HepG2 (cell line): ENCODE measurements around the gene THADA.

Experiments
- CREB1 ChIP-seq, 2 experiments: fragments of 450-650 bp in 1 of 2; IDR thresholded peaks; 2 replicates each; pipeline ENCODE4 v1.6.1; 2016 to 2017; ENCODE audit warnings: control low read depth in 1 of 2, mild to moderate bottlenecking in 1 of 2, missing compliant biosample characterization in 1 of 2, missing genetic modification characterization in 1 of 2
- EZH2 ChIP-seq: conservative IDR thresholded peaks from 2 replicates; pipeline ENCODE4 v1.6.1; 2012; ENCODE audit warnings: mild to moderate bottlenecking, low read depth, low read length, moderate library complexity
- MED1 ChIP-seq: sonication (generic); formaldehyde crosslinking; IDR thresholded peaks from 2 replicates; pipeline ENCODE4 v1.4.0; 2020; ENCODE audit warnings: missing genetic modification reagents
- POLR2A ChIP-seq, 2 experiments: IDR thresholded peaks; 2 replicates each; pipeline ENCODE4 v1.6.1; 2011; ENCODE audit warnings: low read depth in 2 of 2, low read length in 2 of 2, mild to moderate bottlenecking in 1 of 2, moderate library complexity in 1 of 2; ENCODE audit not compliant: insufficient read depth in 1 of 2
- RELA ChIP-seq: sonication (generic); formaldehyde crosslinking; IDR thresholded peaks from 2 replicates; pipeline ENCODE4 v1.4.0; 2020; ENCODE audit warnings: missing genetic modification reagents
- XBP1 ChIP-seq: sonication (generic); formaldehyde crosslinking; IDR thresholded peaks from 2 replicates; pipeline ENCODE4 v1.5.0; 2020; ENCODE audit warnings: missing genetic modification reagents
- ZFP90 ChIP-seq: sonication (generic); formaldehyde crosslinking; IDR thresholded peaks from 2 replicates; pipeline ENCODE4 v1.8.0; 2022; ENCODE audit warnings: missing genetic modification reagents, mild to moderate bottlenecking, inconsistent platforms, borderline replicate concordance
- ZNF530 ChIP-seq: sonication (generic); formaldehyde crosslinking; IDR thresholded peaks from 2 replicates; pipeline ENCODE4 v1.5.0; 2020; ENCODE audit warnings: low read depth, mild to moderate bottlenecking, missing genetic modification reagents
- ZNF674 ChIP-seq: sonication (generic); formaldehyde crosslinking; IDR thresholded peaks from 2 replicates; pipeline ENCODE4 v1.5.0; 2020; ENCODE audit warnings: low read depth, mild to moderate bottlenecking, missing genetic modification reagents
- TF ChIP-seq, protein P1 (sequence below): sonication (generic); formaldehyde crosslinking; IDR thresholded peaks from 2 replicates; pipeline ENCODE4 v1.5.0; 2020; ENCODE audit warnings: mild to moderate bottlenecking, missing genetic modification reagents, moderate library complexity
- TF ChIP-seq, protein P2 (sequence below): IDR thresholded peaks from 2 replicates; pipeline ENCODE4 v1.6.1; 2016; ENCODE audit warnings: low read depth, borderline replicate concordance
- TF ChIP-seq, protein P3 (sequence below): sonication (generic); formaldehyde crosslinking; IDR thresholded peaks from 2 replicates; pipeline ENCODE4 v1.4.0; 2020; ENCODE audit warnings: missing genetic modification reagents
- TF ChIP-seq, protein P4 (sequence below), 2 experiments: fragments of 450-650 bp in 1 of 2; sonication (generic) in 1 of 2; formaldehyde crosslinking in 1 of 2; IDR thresholded peaks; 2 replicates each; pipeline versions ENCODE4 v1.6.1 to v1.8.0; 2016 to 2022; ENCODE audit warnings: antibody characterized with exemption in 1 of 2, mild to moderate bottlenecking in 1 of 2, missing genetic modification reagents in 1 of 2
- TF ChIP-seq, protein P5 (sequence below): IDR thresholded peaks from 2 replicates; pipeline ENCODE4 v1.6.1; 2016; ENCODE audit warnings: control low read depth

DNA sequence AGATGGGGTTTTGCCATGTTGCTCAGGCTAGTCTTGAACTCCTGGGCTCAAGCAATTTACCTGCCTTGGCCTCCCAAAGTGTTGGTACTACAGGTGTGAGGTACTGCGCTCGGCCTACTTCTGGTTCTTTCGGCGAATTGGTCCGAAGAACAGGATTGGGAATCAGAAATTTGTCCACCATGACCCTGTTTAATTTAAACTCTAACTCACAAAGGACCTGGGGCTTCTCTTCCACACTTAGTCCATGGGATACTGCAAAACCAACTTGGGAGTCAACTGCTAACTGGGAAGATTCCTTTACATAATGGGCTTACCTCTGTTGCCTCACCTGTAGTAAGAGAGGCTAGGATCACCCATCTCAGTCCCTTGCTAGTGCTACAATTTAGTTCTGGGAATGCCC, 289.6 kb downstream of the THADA start:
- no peak for TF ChIP-seq XBP1 (CRISPR knock-in tag)
- TF ChIP-seq MED1 = no peak
- TF ChIP-seq ZNF674 (CRISPR knock-in tag) = no peak
- no peak for TF ChIP-seq CREB1 (IDR thresholded peaks at IDR 0.05)
- TF ChIP-seq CREB1 (CRISPR knock-in tag; IDR thresholded peaks at IDR 0.05) = no peak
- TF ChIP-seq ZNF530 (CRISPR knock-in tag) = no peak
- TF ChIP-seq, protein P1, sequence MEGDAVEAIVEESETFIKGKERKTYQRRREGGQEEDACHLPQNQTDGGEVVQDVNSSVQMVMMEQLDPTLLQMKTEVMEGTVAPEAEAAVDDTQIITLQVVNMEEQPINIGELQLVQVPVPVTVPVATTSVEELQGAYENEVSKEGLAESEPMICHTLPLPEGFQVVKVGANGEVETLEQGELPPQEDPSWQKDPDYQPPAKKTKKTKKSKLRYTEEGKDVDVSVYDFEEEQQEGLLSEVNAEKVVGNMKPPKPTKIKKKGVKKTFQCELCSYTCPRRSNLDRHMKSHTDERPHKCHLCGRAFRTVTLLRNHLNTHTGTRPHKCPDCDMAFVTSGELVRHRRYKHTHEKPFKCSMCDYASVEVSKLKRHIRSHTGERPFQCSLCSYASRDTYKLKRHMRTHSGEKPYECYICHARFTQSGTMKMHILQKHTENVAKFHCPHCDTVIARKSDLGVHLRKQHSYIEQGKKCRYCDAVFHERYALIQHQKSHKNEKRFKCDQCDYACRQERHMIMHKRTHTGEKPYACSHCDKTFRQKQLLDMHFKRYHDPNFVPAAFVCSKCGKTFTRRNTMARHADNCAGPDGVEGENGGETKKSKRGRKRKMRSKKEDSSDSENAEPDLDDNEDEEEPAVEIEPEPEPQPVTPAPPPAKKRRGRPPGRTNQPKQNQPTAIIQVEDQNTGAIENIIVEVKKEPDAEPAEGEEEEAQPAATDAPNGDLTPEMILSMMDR = no peak
- TF ChIP-seq, protein P2, sequence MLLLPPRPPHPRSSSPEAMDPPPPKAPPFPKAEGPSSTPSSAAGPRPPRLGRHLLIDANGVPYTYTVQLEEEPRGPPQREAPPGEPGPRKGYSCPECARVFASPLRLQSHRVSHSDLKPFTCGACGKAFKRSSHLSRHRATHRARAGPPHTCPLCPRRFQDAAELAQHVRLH (CRISPR knock-in tag) = no peak
- no peak for TF ChIP-seq POLR2A (IDR thresholded peaks at IDR 0.05; ENCODE audit: insufficient read depth in 1 of 2, low read depth in 2 of 2, low read length in 2 of 2)
- no peak for TF ChIP-seq RELA (CRISPR knock-in tag)
- no peak for TF ChIP-seq ZFP90
- TF ChIP-seq, protein P3, sequence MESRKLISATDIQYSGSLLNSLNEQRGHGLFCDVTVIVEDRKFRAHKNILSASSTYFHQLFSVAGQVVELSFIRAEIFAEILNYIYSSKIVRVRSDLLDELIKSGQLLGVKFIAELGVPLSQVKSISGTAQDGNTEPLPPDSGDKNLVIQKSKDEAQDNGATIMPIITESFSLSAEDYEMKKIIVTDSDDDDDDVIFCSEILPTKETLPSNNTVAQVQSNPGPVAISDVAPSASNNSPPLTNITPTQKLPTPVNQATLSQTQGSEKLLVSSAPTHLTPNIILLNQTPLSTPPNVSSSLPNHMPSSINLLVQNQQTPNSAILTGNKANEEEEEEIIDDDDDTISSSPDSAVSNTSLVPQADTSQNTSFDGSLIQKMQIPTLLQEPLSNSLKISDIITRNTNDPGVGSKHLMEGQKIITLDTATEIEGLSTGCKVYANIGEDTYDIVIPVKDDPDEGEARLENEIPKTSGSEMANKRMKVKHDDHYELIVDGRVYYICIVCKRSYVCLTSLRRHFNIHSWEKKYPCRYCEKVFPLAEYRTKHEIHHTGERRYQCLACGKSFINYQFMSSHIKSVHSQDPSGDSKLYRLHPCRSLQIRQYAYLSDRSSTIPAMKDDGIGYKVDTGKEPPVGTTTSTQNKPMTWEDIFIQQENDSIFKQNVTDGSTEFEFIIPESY (CRISPR knock-in tag) = no peak
- no peak for TF ChIP-seq EZH2
- TF ChIP-seq, protein P4, sequence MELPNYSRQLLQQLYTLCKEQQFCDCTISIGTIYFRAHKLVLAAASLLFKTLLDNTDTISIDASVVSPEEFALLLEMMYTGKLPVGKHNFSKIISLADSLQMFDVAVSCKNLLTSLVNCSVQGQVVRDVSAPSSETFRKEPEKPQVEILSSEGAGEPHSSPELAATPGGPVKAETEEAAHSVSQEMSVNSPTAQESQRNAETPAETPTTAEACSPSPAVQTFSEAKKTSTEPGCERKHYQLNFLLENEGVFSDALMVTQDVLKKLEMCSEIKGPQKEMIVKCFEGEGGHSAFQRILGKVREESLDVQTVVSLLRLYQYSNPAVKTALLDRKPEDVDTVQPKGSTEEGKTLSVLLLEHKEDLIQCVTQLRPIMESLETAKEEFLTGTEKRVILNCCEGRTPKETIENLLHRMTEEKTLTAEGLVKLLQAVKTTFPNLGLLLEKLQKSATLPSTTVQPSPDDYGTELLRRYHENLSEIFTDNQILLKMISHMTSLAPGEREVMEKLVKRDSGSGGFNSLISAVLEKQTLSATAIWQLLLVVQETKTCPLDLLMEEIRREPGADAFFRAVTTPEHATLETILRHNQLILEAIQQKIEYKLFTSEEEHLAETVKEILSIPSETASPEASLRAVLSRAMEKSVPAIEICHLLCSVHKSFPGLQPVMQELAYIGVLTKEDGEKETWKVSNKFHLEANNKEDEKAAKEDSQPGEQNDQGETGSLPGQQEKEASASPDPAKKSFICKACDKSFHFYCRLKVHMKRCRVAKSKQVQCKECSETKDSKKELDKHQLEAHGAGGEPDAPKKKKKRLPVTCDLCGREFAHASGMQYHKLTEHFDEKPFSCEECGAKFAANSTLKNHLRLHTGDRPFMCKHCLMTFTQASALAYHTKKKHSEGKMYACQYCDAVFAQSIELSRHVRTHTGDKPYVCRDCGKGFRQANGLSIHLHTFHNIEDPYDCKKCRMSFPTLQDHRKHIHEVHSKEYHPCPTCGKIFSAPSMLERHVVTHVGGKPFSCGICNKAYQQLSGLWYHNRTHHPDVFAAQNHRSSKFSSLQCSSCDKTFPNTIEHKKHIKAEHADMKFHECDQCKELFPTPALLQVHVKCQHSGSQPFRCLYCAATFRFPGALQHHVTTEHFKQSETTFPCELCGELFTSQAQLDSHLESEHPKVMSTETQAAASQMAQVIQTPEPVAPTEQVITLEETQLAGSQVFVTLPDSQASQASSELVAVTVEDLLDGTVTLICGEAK (IDR thresholded peaks at IDR 0.05) = no peak
- TF ChIP-seq, protein P4 (CRISPR knock-in tag; IDR thresholded peaks at IDR 0.05) = no peak
- TF ChIP-seq, protein P5, sequence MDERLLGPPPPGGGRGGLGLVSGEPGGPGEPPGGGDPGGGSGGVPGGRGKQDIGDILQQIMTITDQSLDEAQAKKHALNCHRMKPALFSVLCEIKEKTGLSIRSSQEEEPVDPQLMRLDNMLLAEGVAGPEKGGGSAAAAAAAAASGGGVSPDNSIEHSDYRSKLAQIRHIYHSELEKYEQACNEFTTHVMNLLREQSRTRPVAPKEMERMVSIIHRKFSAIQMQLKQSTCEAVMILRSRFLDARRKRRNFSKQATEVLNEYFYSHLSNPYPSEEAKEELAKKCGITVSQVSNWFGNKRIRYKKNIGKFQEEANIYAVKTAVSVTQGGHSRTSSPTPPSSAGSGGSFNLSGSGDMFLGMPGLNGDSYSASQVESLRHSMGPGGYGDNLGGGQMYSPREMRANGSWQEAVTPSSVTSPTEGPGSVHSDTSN = no peak
